Endothelial cell (in vitro differentiated cells): ENCODE results near the gene GPATCH2. TPM values are rescaled to one million over a fixed set of nuclear protein-coding genes. Genes with fewer than 3 reads are reported as not detected.
A peak's percentile ranks its signal among the peaks of the same experiment; 100 is the strongest.

Experiments
- DNase-seq: peaks from one replicate; pipeline ENCODE4 v3.0.0; 2021; ENCODE audit warnings: low spot score
- H3K27ac Mint-ChIP-seq: one replicate; pipeline ENCODE4 v1.8.0; 2021; ENCODE audit warnings: mixed read lengths, inconsistent platforms; ENCODE audit not compliant: unreplicated experiment
- H3K27me3 Mint-ChIP-seq: one replicate; pipeline ENCODE4 v1.8.0; 2021; ENCODE audit warnings: mild to moderate bottlenecking, moderate library complexity, mixed read lengths, inconsistent platforms; ENCODE audit not compliant: unreplicated experiment
- H3K36me3 Mint-ChIP-seq: one replicate; pipeline ENCODE4 v1.8.0; 2021; ENCODE audit warnings: mild to moderate bottlenecking, low read depth, mixed read lengths, inconsistent platforms; ENCODE audit not compliant: unreplicated experiment
- H3K4me1 Mint-ChIP-seq: one replicate; pipeline ENCODE4 v1.8.0; 2021; ENCODE audit warnings: mild to moderate bottlenecking, mixed read lengths, inconsistent platforms; ENCODE audit not compliant: unreplicated experiment
- H3K4me3 Mint-ChIP-seq: one replicate; pipeline ENCODE4 v1.8.0; 2021; ENCODE audit warnings: mild to moderate bottlenecking, mixed read lengths, inconsistent platforms; ENCODE audit not compliant: unreplicated experiment
- H3K9me3 Mint-ChIP-seq: one replicate; pipeline ENCODE4 v1.8.0; 2021; ENCODE audit warnings: mixed read lengths, inconsistent platforms; ENCODE audit not compliant: unreplicated experiment
- CTCF ChIP-seq: fragments of 200-600 bp; sonication (generic); IDR thresholded peaks from one replicate; pipeline ENCODE4 v1.5.0; 2021; ENCODE audit warnings: antibody characterized with exemption; ENCODE audit not compliant: unreplicated experiment
- total RNA-seq: library from RNA; stranded (reverse); fragmentation: NEBNext Ultra II Directional; extraction: Animal tissue kit (Norgen Biotek cat#: 25700); gene quantifications from one replicate; pipeline ENCODE4 v1.2.1, GENCODE V29; 2021; ENCODE audit not compliant: unreplicated experiment

GPATCH2 gene
- total RNA-seq, 1 donor from 2014 or later: 18.4 TPM

DNA sequence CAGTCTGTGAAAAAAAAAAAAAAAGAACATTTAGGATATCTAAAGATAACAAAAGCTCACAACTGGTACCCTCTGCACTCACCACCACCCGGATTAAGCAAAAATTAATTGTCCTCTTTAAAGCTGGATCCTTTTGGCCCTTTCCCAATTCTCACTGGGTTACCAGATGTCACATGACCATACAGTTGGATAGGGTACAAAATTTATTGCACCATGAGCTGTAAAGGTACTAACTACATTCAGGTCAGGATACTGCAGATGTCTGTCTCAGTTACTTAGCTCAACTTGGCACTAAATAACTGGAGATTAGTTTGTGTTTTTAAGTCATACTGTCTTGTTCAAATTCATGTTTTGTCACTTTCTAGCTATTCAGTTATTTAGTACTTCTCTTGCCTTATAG lies 96.3 kb downstream of the GPATCH2 start:
- Mint-ChIP-seq H3K36me3 (peaks cover 3% of the 10 kb centered on the region), H3K27ac (no peak overlapping the region), H3K4me3 (no peak overlapping the region), H3K4me1 (no peaks in the 10 kb centered on the region), H3K9me3 (no peaks in the 10 kb centered on the region), H3K27me3 (peaks cover 3% of the 10 kb centered on the region)
- TF ChIP-seq CTCF: no peak
- no peak for DNase-seq

DNA sequence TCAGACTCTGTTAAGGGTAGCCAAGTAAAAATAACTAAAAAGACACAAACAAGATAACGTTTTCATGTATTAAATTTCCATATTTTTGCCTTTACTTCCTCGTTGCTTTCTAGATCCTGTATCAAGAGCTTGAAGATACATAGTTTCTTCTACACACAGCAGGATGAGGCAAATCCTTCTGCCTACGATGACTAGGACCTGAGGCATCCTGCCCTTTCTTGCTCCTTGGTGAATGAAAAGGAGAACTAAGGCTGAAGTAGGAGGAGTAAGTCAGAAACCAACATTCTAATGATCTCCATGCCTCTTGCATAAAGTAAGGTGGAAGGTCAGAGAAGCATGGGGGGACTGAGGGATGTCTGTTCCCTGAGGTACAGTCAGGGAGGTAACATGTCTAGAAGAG lies 102.6 kb downstream of the GPATCH2 start:
- peak overlapping the region; percentile 7 for H3K27ac Mint-ChIP-seq
- H3K4me1 Mint-ChIP-seq: no peaks in the 10 kb centered on the region
- TF ChIP-seq CTCF: no peak
- no peak for DNase-seq
- H3K4me3 Mint-ChIP-seq: no peak overlapping the region
- peaks cover 4% of the 10 kb centered on the region for H3K27me3 Mint-ChIP-seq
- peaks cover 5% of the 10 kb centered on the region for H3K36me3 Mint-ChIP-seq
- no peaks in the 10 kb centered on the region for H3K9me3 Mint-ChIP-seq

GRCh38 chr1:217527151-217527550 lies 103.7 kb downstream of the GPATCH2 start:
- Mint-ChIP-seq H3K9me3 (no peaks in the 10 kb centered on the region), H3K4me3 (no peak overlapping the region), H3K27ac (no peak overlapping the region), H3K36me3 (peaks cover 5% of the 10 kb centered on the region), H3K4me1 (no peaks in the 10 kb centered on the region), H3K27me3 (peaks cover 2% of the 10 kb centered on the region)
- DNase-seq: no peak
- TF ChIP-seq CTCF: no peak

- H3K4me1 Mint-ChIP-seq: no peaks in the 10 kb centered on the region
- TF ChIP-seq CTCF: no peak
- H3K27ac Mint-ChIP-seq: no peak overlapping the region
- no peak for DNase-seq
- H3K4me3 Mint-ChIP-seq: no peak overlapping the region
- H3K27me3 Mint-ChIP-seq: peaks cover 2% of the 10 kb centered on the region
- H3K36me3 Mint-ChIP-seq: peaks cover 5% of the 10 kb centered on the region
- no peaks in the 10 kb centered on the region for H3K9me3 Mint-ChIP-seq
These were observed 104.3 kb downstream of the GPATCH2 start for GRCh38 chr1:217526636-217527035.

DNA sequence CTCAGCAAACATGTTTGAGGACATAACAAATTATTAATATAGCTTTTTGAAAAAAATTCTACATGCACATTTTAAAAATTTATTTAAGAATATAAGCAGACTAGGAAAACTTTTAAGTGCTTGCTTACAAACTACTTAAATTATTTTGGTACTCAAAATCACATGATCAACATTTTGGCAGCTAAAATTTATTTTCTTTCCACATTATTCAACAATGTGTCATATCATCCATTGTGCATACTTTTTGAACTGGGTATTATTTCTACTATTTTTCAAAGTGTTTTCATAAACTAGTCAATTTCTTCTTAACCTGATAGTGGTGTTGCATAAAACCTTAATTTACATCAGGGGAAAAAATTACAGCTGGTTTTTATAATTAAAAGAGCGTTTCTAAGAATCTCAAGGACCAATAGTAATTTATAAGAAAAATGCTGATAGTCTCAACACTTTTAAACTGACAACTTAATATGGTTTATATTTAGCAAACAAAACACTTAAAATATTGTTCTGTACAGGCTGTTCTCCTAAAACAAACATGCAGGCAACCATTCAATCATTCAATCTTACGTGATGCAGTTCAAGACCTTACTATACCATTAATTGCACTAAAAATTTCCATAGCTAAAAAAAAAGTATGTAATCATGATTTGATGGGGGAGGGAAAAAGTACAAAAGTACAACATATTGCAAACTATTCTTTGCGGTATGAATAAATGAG lies 105.0 kb downstream of the GPATCH2 start:
- no peak for TF ChIP-seq CTCF
- no peak for DNase-seq
- Mint-ChIP-seq H3K4me3 (no peak overlapping the region), H3K9me3 (no peaks in the 10 kb centered on the region), H3K27me3 (peaks cover 2% of the 10 kb centered on the region), H3K36me3 (peaks cover 5% of the 10 kb centered on the region), H3K27ac (no peak overlapping the region), H3K4me1 (no peaks in the 10 kb centered on the region)
